ENCODE results near the gene SPACA5. TPM values are rescaled to one million over a fixed set of nuclear protein-coding genes. Genes with fewer than 3 reads are reported as not detected.
"Not testable (repeated sequence)": the region's sequence is repeated elsewhere in the genome, so short reads cannot be mapped to it uniquely, and the experiment has no call there.

Gene SPACA5
- not detected in 2 replicates for total RNA-seq

DNA sequence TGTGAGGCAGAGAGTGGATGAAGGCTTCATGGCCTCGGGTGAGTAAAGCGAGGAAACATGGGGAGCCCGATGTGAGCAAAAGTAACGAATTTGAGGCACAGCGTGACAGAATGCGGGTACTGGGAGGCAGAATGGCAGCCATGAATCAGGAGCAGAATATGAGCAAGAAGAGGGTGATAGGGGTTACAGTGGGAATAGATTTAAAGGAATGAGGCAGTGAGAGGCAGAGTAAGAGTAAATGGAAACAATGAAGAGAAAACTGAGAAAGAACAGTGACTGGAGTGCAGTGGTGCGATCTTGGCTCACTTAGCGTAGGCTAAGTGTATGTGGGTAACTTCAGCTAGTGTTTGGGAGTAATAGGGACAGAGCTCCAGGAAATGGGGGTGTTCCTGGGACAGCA, at the start of gene SPACA5:
Gene SPACA5, plus strand, starts transcription at position 301 of the 400 bp plus-strand sequence. CDS start 815 bp downstream, outside the sequence.
- not testable (repeated sequence) for DNase-seq (ENCODE audit: low read depth in 2 of 2)

DNA sequence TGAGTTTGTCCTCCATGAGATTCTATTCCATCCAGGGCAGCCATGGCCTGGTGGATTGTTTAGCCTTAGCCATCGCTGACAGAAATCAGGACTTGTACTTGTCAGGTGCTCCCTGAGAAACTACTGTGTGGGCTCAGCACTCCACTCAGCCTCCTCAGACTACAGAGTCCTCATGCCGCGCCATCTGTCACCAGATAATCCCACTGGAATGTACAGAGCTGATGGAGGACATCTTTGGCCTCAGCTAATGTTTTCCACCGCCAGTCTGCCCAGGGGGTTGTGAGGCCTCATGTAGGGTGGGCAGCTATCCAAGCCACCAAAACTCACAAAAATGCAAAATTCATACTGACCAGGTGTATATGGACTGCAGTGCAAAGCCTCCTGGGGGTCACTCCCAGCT, 48.6 kb upstream of the SPACA5 start:
- not testable (repeated sequence) for DNase-seq (ENCODE audit: low read depth in 2 of 2)

DNA sequence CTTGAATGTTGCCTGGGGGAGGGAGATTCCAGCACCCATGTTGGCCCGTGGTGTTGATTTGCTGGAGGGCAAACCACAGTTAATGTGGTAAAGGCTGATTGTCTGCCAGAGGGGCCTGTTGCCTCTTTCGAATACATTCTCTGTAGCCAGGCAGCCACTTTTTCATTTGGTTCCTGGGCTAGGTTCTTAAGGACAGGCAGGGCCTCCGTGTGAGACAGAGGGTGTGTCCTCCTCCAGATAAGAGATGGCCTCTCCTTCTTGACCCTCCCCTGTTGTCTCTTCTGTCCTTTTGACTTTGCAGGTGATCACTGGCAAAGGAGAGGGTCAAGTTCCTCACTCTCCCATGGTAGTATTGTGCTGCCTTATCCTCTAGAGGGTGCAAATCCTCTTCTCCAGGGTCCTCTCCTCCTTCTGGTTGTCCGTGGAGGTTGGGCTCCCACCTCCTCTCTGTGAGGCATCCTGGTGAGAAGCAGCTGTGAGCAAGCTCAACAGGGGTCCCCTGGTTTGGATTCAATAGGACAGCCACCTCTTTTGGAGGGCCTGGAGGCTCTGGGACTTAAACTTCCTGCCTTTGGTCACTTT, 47.9 kb upstream of the SPACA5 start:
- peak; percentile 3 to 20 for DNase-seq (ENCODE audit: low read depth in 2 of 2)

DNA sequence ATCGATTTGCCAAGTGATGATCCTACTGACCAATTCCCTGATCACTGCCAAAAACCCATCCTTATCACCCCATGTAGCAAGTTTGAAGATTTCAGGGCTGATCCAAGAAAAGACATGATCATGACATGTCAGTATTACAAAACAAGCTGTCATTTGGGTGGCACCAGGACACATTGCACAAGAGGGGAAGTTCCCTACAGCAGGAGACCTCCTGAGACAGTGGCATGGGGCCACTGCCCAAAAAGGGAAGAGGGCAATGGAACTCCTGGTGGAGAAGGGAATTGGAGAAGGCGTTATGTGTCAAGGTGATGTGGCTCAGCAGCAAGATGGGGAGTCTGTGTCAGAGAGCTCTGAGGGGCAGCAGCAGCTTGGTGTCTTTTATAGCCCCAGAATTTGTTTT, 46.4 kb upstream of the SPACA5 start:
- DNase-seq (ENCODE audit: low read depth in 2 of 2): no peak

DNA sequence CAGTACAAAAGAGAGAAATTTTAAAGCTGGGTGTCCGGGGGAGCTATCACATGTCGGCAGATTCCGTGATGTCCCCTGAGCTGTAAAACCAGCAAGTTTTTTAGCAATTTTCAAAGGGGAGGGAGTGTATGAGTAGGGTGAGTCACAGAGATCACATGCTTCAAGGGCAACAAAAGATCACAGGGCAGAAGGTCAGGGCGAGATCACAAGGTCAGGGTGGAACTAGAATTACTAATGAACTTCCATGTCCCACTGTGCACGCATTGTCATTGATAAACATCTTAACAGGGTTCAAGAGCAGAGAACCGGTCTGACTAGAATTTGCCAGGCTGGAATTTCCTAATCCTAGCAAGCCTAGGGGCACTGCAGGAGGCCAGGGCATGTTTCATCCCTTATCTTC, 45.0 kb upstream of the SPACA5 start:
- not testable (repeated sequence) for DNase-seq (ENCODE audit: low read depth in 2 of 2)

DNA sequence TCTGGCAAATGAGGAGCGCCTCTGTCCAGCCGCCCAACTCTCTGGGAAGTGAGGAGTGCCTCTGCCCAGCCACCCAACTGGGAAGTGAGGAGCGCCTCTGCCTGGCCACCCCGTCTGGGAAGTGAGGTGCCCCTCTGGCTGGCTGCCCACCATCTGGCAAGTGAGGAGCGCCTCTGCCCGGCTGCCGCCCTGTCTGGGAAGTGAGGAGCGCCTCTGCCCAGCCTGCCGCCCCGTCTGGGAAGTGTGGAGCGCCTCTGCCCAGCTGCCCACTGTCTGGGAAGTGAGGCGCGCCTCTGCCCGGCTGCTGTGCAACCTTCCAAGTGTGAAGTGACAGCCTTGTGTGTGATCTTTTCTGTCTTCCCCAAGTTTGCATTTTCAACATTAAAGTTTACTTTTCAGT, 41.3 kb upstream of the SPACA5 start:
- not testable (repeated sequence) for DNase-seq (ENCODE audit: low read depth in 2 of 2)

DNA sequence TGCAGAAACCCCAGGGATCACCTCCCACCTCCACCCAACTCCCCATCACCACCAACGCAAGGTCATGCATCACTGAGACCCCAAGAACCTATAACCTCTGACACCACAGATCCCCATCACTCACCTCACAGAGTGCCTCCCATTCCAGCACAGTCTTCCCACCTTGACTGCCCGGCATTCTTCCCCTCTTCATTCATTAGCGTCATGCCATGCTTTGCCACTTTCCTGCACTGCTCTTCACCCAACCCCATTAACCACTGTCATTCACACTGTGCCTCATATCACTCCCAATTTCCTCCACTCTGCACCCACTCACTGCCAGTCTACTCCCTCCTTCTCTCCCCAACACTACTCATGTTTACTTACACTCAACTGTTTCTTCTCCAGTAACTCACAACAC, 33.6 kb upstream of the SPACA5 start:
- no peak for DNase-seq (ENCODE audit: low read depth in 2 of 2)

DNA sequence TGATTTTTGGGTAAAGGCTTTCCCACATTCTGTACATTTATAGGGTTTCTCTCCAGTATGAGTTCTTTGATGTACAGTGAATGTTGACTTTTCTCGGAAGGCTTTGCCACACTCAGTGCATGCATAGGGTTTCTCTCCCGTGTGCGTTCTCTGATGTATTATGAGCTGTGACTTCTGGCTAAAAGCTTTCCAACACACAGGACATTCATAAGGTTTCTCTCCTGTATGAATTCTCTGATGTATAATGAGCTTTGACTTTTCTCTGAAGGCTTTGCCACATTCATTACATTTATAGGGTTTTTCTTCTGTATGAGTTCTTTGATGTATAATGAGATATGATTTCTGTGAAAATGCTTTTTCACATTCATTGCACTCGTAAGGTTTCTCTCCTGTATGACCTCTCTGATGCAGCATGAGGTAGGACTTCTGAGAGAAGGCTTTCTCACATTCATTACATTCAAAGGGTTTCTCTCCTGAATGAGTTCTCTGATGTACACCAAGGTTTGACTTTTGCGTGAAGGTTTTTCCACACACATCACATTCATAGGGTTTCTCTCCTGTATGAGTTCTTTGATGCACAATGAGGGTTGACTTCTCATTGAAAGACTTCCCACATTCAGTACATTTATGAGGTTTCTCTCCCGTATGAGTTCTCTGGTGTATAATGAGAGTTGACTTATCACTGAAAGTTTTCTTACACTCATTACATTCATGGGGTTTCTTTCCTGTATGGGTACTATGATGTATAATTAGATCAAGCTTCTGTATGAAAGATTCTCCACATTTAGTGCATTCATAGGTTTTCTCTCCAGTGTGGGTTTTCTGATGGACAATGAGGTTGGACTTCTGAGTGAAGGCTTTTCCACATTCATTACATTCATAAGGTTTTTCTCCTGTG, 30.3 kb upstream of the SPACA5 start:
- no peak for DNase-seq (ENCODE audit: low read depth in 2 of 2)

DNA sequence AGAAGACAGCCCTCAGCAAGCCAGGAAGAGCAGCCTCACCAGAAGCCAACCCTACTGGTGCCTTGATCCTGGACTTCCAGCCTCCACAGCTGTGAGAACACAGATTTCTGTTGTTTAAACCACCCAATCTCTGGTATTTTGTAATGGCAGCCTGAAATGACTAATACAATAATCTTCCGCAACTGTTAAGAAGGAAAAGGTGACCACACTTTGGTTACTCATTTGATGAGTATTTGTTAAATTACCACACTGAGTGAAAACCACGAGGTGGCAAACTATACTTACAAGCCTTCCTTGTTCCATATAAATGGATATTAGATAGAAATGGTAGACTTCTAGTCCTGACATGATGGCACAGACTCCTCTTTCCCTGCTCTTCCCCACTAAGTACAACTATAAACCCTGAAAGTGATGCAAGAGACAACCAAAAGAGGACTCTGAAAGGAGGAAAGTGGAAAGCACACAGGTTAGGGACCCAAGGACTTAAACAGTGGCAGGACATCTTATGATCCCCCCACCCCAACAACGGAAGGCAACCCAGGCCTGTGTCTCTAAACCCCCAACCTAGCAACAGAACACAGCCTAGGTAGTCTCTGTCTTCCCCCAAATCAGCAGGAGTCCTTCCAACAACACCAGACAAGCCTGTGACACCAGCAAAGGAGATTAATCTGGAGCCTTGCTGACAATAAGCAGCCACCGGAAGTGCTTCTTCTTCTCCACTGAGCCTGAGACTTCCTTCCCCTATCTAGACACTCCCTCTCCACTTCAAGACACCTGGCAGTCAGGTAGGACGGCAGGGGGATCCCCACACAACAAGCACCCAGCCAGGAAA, 15.3 kb upstream of the SPACA5 start:
- peak in 1 of 2 donors; percentile 1 for DNase-seq (ENCODE audit: low read depth in 2 of 2)

DNA sequence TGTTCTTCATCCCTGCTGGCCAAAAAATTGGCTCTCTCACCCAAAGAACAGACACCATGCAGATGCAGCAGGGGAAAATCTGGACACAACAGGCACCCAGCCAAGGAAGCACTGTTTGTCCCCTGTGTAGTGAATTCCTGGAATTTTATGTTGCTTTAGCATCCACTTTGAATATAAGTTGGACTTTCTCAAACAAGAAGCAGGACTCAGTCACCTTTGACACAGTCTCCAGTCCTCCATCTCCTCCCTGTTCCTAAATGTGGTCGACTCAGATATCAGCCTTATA, 14.8 kb upstream of the SPACA5 start:
- DNase-seq (ENCODE audit: low read depth in 2 of 2): peak in 1 of 2 donors; percentile 5

DNA sequence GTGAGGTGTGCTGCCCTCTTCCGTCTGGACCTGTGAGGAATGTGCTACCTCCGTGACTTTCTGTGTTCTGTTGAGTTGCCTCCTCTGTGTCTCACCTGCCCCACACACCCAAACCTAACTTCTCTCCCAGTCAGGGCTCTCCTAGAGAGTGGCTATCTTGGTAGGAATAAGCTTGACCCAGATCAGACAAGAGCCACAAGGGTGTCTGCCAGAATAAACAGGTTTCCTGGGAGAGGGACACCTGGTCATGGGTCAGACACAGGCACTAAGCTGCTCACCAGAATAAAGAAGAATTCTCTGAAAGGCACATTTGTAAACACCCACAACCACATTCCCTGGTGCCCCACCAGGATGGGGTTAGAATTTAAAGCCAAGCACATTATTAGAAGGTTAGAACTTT, 14.1 kb upstream of the SPACA5 start:
- DNase-seq (ENCODE audit: low read depth in 2 of 2): no peak

DNA sequence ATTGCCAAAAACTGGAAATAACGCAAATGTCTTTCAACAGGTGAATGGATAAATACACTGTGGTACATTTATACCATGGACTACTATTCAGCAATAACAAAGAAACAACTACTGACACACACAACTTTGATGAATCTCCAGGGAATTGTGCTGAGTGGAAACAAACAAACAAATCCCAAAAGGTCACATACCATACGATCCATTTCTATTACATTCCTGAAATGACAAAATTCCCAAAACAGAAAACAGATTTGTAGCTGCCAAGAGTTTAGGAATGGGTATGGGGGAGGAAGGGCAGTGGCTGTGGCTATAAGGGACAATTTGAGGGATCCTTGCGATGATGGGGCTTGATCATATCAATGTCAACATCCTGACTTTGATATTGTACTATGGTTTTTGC, 5.5 kb upstream of the SPACA5 start:
- peak in 1 of 2 donors; percentile 50 for DNase-seq (ENCODE audit: low read depth in 2 of 2)

DNA sequence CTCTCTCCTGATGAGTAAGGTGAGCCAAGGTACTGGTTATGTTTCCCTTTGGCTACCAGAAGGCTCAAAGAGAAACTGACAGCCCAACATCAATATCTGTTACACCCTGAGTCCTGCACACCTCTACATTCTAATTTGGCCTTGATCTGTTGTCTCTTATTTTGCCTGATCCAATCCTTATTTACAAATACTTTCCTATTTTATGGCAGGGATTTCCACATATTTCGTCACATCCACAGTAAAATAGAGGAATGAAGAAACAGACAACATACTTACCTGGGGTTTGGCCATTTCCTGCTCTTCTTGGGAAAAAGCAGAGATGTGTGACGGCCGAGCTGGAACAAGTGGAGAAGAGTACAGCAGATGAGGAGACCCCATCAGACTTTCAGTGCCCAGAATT, 4.5 kb upstream of the SPACA5 start:
- DNase-seq (ENCODE audit: low read depth in 2 of 2): no peak

DNA sequence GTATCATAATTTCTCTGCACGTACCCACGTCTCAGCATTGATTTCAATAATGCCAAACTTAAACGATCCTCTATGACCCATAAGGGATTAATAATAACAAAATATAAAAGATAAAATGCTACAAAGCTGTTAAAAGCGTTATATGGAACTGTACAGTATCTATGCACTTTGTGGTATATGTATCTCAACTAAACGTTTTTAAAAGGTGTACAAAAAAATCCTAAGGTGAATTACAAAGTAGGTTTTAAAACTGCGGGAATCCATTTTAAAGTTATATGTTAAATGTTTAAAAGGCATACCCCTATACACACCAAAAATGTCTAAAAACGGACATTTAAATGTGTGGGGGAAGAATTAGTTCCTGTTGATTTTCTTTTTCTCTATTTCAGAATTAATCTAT, 3.9 kb upstream of the SPACA5 start:
- DNase-seq (ENCODE audit: low read depth in 2 of 2): no peak

DNA sequence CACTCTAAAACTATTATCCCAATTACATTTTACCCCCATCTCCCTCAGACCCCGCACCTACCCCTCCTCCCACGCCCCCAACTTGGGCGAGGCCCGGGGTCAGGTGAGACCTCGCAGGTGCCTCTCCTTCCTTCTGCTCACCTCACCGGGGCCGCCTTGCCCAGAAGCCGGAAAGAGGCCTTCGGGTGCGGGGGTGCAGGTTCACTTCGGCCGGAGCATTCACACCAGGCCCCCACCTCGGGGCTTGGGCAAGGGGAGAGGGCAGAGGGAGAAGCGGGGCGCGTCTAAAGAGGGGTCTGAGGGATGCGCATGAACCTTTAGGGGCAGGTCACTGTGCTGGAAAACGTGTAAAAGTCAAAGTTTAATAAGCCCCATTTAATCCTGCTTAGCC, 3.4 kb upstream of the SPACA5 start:
- no peak for DNase-seq (ENCODE audit: low read depth in 2 of 2)

DNA sequence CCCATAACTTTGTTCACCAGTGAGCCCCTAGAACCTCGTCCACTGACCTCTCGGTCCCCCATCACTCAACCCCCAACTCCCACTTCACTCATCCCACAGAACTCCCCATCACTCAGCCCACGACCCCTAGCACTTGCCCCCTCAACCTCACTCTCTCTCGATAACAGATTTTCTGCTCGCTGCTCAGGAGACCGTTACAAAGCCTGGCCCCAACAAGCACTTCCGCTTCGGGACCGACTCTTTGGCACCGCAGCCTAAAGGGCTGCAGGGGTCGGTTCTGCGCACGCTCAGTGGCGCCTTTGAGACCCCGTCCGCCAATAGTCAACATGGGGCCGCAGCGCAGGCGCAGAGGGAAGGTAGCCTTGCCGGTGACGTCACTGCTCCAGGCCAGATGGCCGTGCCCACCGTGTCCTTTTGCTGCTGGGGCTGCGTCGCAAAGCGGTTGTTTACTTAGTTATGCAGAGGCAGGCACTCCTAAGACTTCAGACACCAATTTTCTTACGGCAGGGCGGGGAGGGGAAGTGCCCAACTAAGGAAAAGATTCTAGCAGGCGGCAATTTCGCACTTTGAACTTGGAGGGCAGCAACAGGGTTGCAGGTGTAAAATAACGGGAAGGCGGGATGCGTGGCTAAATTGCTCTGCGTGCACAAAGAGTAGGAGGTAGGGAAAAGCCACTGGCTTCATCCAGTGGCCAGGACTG, 2.9 kb upstream of the SPACA5 start, which contains the start of gene ZNF182:
Gene ZNF182, minus strand, starts transcription at position 232 of the 700 bp plus-strand sequence. CDS start 1,380 bp downstream, outside the sequence.
- DNase-seq (ENCODE audit: low read depth in 2 of 2): peak; percentile 87 to 91

DNA sequence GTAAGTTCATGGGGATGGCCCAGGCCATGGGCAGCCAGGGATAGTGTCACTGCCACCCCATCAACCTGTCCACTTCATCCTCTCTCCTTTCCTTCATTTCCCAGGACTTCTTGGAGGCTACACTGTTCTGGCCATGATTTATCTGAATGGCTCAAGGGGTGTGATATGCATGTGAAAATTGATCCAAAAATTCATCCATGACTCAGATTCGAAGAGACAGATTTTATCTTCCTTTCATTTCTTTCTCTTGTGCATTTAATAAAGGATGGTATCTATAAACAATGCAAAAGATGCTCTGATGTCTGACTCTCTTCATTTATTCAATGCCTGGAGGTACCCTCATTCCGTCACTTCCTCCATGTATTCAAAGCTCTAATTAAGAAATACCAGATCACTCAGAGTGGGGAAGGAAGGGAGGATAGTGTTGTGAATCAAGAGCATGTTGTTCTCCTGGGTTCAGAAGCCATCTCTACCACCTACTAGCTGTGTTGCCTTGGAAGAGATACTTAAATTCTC, 2.7 kb downstream of the SPACA5 start:
- not testable (repeated sequence) for DNase-seq (ENCODE audit: low read depth in 2 of 2)

DNA sequence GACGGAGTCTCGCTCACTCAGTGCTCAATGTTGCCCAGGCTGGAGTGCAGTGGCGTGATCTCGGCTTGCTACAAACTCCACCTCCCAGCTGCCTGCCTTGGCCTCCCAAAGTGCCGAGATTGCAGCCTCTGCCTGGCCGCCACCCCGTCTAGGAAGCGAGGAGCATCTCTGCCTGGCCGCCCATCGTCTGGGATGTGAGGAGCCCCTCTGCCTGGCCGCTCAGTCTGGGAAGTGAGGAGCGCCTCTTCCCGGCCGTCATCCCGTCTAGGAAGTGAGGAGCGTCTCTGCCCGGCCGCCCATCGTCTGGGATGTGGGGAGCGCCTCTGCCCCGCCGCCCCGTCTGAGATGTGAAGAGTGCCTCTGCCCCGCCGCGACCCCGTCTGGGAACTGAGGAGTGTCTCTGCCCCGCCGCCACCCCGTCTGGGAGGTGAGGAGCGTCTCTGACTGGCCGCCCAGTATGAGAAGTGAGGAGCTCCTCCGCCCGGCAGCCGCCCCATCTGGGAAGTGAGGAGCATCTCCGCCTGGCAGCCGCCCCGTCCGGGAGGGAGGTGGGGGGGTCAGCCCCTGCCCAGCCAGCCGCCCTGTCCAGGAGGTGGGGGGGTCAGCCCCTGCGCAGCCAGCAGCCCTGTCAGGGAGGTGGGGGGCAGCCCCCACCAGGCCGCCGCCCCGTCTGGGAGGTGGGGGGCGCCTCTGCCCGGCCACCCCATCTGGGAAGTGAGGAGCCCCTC, 10.0 kb downstream of the SPACA5 start:
- DNase-seq (ENCODE audit: low read depth in 2 of 2): not testable (repeated sequence)

DNA sequence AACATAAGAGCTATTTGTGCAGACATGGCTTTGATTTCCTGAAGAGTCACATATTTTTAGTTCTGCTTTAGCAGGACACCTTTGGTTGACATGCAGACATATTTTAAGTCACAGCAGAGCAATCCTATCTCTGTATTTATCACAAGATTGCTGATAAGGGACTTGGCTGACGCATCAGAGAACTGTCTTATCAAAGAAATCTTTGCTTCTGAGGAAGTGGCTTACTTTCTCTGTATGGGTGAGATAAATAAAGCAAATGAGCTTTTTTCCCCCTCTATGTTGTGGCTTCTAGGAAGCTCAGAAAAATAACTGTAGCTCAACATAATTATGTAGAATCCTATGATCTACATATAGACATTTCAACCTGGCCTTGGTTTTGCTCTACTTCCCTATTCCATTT, 13.1 kb downstream of the SPACA5 start:
- not testable (repeated sequence) for DNase-seq (ENCODE audit: low read depth in 2 of 2)

DNA sequence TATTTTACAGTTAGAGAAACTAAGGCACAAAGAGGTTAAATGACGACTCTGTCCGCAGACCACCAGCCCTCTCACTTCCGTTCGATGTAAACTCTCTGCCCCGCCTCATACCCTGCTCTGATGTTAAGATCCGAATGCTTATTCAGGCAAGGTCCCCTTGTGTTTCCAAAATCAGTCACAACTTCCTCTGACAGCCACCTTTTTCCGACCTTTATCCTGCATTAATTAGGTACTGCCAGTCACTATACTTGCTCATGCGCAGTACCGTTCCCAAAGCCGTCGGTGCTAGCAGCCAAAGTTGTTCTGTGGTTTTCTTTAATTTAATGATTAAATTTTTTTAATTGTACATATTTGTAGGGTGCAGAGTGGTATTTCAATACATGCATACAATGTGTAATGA, 13.7 kb downstream of the SPACA5 start:
- DNase-seq (ENCODE audit: low read depth in 2 of 2): not testable (repeated sequence)

All from lung microvascular endothelial cell (primary cell).